ENCODE data around the gene TSPAN31.
A peak's percentile ranks its signal among the peaks of the same experiment; 100 is the strongest.

TSPAN31 gene

DNA sequence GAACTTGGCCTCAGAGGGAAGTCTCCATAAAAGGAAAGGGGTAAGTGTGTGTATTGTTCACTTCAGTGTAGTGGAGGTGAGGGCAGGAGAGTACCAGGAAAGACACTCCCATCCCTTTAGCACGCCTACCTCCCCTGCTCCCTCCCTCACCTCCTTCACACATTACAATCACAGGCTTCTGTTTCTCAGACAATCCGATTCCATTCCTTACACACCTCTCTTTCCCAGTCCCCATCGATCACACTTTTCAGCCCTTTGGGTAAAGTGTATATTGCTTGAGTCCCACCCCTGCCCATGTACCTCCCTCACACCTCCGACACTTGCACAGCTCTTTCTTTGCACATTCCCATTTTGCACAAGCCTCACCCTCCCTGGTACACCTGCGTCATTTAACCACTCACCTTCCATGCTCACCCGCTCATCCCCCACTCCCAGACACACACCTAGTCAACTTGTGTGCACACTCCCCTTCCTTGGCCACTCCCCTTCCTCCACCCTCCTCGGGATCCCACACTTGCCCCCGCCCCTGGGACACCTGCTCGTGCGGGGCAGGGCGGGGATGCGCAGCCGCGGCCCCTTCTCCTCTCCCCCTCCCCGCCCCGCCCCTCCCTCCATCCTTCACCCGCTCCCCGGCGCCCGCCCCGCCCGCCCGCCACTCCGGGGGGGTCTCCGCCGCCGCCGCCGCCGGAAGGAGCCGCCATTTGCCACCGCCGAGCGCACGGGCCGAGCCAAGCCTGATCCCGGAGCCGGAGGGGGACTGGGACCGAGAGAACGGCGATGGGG is 9.8 kb downstream of the TSPAN31 start, which contains the start of gene MARCHF9:
Gene MARCHF9 (plus strand): TSS at position 693 of the 783 bp plus-strand sequence. CDS start 426 bp downstream, outside the sequence.
- DNase-seq, result peak; percentile 29

DNA sequence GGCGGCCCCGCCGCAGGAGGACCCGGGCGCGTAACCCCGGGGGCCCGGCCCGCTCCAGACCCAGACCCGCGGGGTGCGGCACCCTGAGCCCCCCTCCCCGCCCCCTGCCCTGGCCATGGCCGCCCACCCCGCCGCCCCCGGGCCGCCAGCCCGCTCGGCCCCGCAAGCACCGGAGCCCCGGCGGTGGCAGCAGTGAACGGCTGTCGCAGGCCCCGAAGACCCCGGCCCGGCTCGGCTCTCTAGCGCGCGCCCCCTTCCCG is 10.3 kb downstream of the TSPAN31 start:
- no peak for DNase-seq

DNA sequence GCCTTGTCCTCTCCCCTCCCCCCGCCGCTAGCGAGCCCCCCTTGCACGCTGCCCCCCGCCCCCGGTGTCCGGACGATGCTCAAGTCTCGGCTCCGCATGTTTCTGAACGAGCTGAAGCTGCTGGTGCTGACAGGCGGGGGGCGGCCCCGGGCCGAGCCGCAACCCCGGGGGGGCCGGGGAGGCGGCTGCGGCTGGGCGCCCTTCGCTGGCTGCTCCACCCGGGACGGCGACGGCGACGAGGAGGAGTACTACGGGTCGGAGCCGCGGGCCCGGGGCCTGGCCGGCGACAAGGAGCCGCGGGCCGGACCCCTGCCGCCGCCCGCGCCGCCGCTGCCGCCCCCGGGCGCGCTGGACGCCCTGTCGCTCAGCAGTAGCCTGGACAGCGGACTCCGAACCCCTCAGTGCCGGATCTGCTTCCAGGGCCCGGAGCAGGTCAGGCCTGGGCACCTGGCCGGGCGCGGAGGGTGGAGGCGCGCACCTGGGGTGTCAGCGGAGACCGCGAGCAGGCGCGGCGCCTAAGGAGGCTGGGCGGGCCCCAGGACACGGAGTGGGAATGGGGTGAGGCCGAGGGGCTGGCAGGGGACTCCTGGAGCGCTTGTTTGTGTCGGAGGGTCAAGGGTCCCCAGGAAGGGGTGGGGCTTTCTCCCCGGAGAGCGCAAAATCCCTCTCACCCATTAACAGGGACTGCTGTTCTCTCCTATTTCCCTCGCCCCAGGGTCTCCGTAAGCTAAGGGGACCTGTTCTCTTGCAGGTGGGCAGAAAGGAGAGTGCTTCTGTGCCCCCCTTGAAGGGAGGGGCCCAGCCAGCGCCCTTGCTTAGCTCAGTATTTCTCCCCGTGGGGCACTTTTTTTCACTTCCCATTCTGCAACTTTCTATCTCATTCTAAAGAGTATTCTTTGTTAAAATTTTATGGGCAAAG is 10.9 kb downstream of the TSPAN31 start:
- no peak for DNase-seq

DNA sequence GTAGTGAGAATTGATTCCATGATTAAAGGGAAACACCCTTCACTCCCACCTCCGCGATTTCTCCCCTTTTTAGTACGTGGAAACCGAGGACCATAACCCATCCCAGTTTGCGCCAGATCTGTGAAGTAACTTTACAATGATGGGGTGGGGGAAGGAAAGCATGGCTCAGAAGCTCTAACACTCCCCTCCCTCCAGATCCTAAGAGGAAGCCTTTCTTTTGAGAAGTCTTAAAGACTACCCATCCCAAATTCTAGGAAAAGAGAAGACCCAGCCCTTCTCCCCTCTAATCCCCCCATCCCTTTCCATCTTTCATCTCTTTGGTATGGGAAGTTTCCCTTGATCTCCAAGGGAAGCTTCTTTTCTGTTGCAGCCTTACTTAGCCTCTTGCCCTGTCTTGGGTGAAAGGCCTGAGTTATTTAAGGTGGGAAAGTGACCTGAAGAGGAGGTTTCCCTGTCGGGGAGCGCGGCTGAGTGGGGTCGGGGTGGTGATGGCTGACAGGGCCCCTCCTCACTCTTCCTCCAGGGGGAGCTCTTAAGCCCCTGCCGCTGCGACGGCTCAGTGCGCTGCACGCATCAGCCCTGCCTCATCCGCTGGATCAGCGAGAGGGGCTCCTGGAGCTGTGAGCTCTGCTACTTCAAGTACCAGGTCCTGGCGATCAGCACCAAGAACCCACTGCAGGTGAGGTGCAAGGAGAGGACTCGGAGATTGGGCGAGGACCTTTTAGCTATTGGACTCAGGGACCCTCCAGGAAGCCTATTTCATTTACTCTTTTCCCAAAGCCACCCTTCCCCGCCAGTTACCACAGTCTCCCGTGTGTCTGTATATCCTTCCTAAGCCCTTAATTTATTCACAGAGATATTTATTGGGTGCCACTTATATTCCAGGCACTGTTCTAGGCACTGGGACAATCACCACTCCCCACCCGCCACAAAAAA is 11.8 kb downstream of the TSPAN31 start:
- no peak for DNase-seq

DNA sequence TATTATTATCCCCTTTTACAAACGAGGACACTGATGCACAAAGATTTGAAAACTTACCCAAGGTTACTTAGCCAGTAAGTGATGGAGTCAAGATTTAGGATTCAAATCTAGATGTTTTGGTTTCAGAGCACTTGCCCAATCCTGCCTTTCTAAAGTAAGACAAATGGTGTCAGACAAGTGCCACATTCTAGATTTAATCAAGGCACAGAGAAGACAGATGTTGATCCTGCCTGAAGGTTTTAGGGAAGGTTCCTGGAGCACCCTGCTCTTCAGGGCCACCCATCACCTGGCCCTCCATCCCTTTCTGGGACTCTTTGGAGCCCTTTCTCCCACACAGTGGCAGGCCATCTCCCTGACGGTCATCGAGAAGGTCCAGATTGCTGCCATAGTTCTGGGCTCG is 12.9 kb downstream of the TSPAN31 start:
- DNase-seq, result no peak

DNA sequence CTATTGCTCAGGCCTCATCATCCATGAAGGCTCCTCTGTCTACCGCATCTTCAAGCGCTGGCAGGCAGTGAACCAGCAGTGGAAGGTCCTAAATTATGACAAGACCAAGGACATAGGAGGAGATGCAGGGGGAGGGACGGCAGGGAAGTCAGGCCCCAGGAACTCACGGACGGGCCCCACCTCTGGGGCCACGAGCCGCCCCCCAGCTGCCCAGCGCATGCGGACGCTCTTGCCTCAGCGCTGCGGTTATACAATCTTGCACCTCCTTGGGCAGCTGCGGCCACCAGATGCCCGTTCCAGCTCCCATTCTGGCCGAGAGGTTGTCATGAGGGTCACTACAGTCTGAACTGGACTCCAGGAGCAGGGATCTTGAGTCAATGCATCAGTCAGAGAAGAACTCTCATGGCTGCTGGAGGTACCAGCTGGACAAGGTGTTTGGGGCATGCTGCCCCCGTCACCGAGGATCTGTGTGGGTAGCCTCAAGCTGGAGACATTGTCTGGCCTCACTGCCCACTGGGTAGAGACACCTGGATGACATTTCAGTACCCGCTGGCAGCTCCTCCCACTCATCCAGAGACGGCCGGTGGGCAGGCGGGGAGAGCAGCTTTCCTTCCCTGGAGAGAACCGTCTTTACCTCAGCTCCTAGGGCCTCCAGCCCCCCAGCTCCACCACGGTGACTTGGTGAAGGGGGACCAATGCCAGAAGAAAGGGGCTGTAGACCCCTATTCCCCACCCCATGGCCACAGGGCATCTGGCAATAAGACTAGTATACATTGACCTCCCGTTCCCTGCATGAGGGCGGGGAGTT is 13.9 kb downstream of the TSPAN31 start:
- DNase-seq, result no peak

DNA sequence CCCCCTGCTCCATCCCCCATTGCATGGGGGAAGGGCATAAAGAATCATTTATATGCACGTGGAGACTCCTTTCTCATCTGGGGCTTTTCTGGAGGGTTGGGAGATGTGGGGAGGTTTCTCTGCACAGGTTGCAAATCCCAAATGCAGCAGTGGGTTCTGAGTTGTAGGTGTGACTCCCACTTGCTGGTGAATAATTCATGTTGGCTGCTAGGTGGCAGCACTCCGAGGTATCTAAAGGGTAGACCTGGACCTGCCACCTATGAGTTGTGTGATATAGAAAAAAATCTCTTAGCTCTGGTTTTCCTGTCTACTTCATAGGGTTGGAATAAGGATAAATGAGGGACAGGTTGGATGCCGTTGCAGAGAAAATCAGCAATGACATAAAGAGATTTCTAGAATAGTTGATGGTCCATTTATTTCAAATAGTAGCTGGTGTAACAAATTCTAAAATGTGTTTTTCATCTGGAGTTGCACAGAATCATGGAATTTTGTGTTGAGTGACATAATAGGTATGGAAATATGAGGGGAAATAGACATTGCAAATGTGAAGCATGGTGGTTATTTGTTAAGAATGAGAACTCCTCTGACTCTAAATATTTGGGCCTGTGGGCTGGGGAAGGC is 14.6 kb downstream of the TSPAN31 start:
- DNase-seq, result no peak

DNA sequence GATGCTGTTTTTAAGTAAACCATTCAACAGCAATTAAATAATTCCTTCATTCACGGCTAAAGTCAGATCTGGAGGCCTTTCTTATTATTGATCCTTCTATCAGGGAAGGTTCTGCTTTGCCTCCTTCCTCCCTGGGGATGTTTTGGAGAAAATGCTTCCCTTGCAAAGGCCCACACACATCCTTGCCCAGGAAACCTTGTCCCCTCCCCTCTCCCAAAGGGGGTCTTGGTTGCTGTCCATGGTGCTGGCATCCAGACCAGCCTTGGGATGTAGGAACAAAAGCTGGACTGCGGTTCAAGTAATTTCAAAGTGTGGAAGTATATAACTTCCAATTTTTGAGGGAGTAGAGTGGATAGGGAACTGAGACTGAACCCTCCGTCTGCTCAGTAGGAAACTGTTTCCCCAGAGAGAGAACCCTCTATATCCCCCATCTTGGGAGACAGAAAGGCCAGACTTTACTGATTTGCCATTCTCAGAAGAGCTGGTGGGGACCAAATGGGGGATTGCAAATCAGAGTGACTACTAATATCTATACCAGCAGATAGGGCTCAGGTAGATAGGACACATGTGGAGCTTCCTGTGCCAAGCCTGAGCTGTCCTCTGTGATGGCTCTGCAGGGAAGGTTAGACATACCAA is 15.6 kb downstream of the TSPAN31 start:
- DNase-seq, result no peak

DNA sequence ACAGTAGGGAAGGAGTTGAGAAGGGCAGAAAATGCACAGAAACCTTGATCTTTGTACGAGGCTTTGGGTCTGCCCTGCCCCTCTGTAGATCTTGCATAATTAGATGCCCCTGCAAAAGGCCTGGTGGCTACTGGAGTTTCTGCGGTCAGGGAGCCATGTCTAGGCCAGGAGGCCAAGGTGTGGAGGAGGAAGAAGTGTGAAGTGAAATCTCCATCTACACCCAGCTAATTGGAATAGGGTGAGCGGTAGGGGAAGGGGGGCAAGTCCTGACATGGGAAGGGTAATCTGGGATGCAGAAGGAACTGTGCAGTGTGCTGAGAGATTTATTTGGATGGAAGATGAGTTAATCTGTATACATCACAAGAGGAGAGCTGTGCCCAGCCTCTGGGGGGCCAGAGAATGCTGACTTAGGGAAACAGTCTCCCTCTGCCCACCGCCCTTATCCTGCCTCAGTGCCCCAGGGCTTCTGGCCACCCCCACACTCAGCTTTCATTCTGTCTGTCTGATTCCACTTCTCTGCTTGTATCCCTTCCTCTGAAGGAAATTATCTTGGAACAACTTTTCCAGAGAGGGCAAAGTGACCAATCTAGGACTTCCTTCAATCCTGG is 16.7 kb downstream of the TSPAN31 start:
- no peak for DNase-seq

DNA sequence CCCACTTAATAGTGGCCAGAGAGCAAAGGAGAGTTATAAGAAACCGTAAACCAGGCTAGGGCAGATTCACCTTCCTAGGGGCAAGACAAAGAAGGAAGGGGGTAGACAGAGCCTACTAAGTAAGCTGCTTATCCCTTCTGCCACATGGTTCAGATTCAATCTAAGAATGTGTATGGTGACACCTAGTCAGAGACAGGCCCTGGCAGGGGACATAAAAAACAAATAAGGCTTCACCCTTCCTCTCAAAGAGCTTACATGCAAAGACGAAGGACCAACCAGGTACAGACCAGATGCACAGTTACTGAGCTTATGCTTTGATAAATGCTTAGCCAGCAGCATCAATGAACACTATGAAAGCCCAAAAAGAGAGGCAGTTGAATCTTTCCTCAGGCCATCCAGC is 17.6 kb downstream of the TSPAN31 start:
- no peak for DNase-seq

DNA sequence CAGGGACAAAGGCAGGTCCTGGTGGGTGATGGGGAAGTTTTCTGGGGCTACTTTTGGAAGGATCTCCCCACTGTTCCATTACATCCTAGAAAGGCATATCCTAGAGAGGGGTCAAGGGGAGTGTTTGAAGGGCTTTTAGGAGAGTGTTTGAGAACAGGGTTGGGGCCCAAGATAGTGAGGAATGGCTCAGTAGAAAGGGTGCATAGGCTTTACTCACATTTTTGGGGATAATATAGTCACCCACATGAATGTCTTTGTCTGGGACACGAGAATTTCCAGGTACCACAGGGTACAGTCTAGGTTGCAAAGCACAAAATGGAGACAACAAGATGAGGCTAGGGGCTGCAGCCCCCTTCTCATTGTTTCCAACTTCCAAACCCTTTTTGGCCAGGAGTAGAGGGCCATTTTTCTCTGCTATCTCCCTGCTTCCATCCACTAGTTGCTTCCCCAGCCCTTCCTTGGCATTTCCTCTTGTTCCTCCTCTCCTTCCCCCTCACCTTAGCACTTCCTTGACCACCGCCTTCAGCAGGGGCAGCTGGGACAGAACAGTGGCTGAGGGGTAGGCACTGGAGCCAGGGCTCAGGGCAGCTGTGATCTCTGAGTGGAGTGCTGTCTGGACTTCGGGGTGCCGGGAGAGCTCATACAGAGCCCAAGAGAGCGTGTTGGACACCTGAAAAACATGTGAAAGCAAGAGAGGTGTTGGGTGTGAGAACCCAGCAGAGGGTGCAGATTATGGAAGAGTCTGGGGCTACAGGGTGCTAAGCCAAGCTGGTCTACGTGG is 19.2 kb downstream of the TSPAN31 start:
- DNase-seq, result no peak

DNA sequence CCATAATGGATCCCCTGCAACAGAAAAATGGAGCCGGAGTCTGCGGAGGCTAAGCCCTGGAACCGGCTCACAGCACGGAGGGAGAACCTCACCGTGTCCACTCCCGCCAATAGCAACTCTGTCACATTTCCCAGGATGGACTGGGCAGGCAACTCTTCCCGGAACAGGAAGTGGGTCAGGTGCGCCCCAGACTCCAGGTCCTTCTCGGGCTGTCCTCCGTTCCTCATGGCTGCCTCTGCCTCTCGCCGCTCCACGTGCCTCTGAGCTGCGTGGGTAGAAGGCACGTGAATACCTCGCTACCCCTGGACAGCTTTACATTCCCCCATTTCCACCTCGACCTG is 19.8 kb downstream of the TSPAN31 start:
- no peak for DNase-seq

DNA sequence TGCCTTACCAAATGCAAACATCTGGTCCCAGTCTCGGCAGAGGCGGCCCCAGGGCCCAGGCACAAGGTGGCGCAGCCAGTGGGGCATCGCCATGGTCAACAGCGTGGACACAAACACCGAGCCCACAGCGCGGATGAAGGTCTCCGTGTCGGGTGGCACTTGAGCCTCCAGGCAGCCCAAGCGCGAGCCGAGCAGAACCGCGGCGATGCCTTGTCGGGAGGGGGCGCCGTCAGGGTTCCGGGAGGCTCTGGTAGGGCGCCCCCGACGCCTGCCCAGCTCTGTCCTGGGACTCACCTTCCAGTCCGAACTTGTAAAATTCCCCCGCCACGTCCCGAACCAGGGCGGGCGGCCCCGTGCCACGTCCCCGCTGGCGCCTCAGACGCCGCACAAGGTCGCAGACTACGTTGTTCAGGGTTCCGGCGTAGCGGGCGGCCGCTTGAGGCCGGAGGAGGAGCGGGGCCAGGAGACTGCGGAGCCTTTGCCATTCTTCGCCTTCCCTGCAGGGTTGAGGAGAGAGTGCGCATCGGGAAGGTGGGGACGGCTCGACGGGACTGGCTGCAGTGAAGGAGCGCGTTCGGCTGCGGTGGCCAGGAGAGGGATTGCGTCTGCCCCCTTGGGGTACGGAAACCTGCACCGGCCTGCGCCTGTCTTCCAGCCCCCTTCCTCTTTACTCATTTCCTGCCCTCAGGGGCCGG is 20.3 kb downstream of the TSPAN31 start:
- no peak for DNase-seq

DNA sequence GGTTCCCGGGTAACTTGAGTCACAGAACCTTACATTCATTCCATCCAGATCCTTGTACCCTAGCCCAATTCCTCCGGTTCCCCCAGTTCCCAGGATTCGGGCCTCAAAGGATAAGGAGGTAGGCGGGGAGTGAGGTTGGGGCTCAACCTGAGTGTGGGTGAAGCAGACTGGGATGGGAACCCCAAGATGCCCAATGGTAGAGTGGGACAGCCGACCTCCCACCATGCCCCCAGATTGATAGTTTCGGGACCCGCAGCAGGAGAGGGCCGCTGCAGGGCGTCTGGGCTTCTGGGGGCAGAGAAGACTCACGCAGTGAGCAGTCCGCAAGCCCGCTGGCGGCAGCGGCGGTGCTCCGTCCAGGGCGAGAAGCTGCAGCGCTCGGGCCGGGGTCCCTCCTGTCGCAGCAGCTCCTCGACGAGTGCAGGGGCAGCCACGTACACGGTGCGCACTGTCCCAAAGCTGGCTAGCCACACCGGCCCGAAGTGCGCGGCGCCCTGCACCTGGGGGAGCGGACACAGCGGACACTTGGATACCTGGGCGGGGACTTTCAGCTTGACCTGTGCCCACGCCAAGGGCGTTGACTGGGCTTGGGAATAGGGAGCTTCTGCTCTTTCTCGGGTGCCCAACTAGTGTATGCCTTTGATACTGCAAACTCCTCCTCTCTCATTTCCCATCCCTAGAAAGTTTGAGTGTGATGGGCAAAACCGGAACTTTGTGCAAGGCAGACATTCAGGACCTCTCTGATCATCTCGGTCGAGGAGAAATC is 21.0 kb downstream of the TSPAN31 start:
- DNase-seq, result no peak

DNA sequence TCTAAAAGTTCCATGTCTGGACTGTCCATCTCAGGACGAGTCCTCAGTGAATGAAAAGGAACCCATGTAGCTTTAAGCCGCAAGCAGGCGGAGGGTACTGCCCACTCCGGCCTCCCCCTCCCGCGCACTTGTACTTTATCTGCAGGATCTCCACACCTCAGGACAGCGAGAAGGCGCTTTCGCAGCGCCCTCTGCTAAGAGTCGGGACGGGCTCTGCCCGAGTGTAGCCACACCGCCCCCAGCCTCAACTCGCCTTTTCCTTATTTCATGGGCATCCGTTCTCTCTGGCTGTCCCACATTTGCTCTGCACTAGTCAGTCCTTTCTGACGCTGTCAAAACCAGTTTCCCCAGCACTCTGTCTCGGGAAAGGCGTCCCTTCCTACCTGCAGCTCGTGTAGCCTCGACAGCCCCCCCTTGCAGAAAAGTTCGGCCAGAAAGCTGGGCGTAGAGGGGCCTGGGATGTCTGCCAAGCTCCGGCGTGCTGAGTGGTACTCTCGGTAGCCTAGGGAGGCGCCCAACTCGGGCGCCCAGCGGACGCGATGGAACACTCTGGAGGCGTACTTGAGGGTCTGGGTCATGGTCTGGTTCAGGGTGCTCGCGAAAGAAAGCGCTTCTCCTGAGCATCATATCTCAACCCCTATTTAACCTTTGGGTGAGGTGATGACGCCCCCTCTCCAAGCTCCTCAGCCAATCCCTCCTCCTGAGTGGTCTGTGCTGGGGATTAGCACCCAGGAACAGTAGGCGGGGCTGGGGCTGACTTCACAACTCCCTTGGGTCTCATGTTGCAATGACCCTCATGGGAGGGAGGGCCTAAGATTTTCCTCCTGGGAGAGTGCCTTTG is 21.8 kb downstream of the TSPAN31 start, which contains the start of gene CYP27B1:
Gene CYP27B1 (minus strand): TSS at position 615 of the 841 bp plus-strand sequence. CDS start 37 bp downstream, at position 578.
- no peak for DNase-seq

DNA sequence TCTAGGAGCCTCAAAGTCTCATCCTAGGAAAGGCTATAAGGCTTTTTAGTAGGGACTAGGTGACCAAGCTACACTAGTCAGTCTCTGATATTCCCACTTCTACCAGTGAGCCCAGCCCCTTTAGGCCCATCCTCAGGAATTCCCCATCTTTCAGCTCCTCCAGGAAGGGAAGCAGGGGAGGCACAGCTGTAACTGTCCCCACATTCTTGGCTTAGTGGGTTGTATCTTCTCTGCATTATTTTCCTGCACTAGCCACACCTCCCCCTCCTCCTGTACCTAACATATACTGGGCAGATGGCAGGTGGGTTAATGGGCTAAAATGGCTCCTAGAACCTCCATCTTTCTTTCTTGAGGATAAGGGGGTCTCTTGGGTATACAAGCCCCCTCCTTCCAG is 22.5 kb downstream of the TSPAN31 start:
- no peak for DNase-seq

DNA sequence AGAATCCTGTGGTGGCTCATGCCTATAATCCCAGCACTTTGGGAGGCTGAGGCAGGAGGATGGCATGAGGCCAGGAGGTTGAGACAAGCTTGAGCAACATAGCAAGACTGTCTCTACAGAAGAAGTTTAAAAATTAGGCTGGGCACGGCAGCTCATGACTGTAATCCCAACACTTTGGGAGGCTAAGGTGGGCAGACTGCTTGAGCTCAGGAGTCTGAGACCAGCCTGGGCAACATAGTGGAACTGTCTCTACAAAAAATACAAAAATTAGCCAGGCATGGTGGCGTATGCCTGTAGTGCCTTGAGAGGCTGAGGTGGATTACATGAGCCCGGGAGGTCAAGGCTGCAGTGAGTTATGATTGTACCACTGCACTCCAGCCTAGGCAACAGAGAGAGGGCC is 23.0 kb downstream of the TSPAN31 start:
- no peak for DNase-seq

DNA sequence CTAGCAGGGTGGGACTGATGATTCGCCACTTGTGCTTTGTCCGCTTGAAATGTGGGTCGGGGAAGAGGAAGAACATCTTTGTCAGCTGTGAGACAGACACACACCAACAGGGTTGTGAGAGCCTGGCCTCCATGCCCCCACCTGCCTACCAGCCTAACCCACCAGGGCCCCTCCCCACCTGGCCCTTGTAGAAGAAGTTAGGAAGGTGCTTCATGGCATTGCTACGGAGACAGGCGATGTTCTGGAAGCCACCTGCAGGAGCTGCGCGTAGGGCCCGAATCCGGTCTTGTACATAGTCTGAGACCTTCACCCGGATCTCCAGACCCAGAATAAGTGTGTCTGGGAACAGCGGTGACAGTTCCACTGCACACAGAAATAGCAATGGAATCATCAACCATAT is 24.8 kb downstream of the TSPAN31 start:
- DNase-seq, result no peak
